OCI-LY1 (cell line): ENCODE measurements around the gene OR51B6.
"Not testable (repeated sequence)": the region's sequence is repeated elsewhere in the genome, so short reads cannot be mapped to it uniquely, and the experiment has no call there.

ENCODE experiments used
- H2AFZ ChIP-seq: fragments of 200-600 bp; sonication (generic), shearing (Covaris generic); 2 replicates; pipeline ENCODE4 v1.6.0; 2014; ENCODE audit warnings: antibody characterized with exemption, mild to moderate bottlenecking, low read length
- H3F3A ChIP-seq: fragments of 200-600 bp; sonication (generic), shearing (Covaris generic); 2 replicates; pipeline ENCODE4 v1.6.0; 2014; ENCODE audit warnings: mild to moderate bottlenecking, antibody characterized with exemption, low read length, moderate library complexity; ENCODE audit not compliant: insufficient read depth
- H3K27ac ChIP-seq: fragments of 200-600 bp; sonication (generic); 2 replicates; pipeline ENCODE4 v1.5.1; 2014; ENCODE audit warnings: low read length, mixed run types, mild to moderate bottlenecking, low read depth; ENCODE audit not compliant: poor library complexity, severe bottlenecking
- H3K27me3 ChIP-seq: fragments of 200-600 bp; sonication (generic); 2 replicates; pipeline ENCODE4 v1.6.0; 2014; ENCODE audit warnings: antibody characterized with exemption, mild to moderate bottlenecking, low read length, moderate library complexity; ENCODE audit not compliant: insufficient read depth
- H3K36me3 ChIP-seq: fragments of 200-600 bp; sonication (generic); 2 replicates; pipeline ENCODE4 v1.6.1; 2014; ENCODE audit warnings: mild to moderate bottlenecking, antibody characterized with exemption, low read length, moderate library complexity, mixed read lengths; ENCODE audit not compliant: insufficient read depth
- H3K4me1 ChIP-seq: fragments of 200-600 bp; sonication (generic); 2 replicates; pipeline ENCODE4 v1.5.1; 2014; ENCODE audit warnings: mild to moderate bottlenecking, low read length, moderate library complexity; ENCODE audit not compliant: insufficient read depth, severe bottlenecking
- H3K4me2 ChIP-seq: fragments of 200-600 bp; sonication (generic), shearing (Covaris generic); 2 replicates; pipeline ENCODE4 v1.6.1; 2014; ENCODE audit warnings: low read length
- H3K4me3 ChIP-seq: fragments of 200-600 bp; sonication (generic); 2 replicates; pipeline ENCODE4 v1.5.1; 2014; ENCODE audit warnings: low read length, low read depth, mild to moderate bottlenecking, mixed read lengths; ENCODE audit not compliant: poor library complexity, severe bottlenecking
- H3K79me2 ChIP-seq: fragments of 200-600 bp; shearing (Covaris generic); 2 replicates; pipeline ENCODE4 v1.6.1; 2016; ENCODE audit warnings: mixed run types, low read length, mixed read lengths; ENCODE audit not compliant: insufficient read depth
- H3K9ac ChIP-seq: fragments of 200-600 bp; sonication (generic), shearing (Covaris generic); 2 replicates; pipeline ENCODE4 v1.6.1; 2014; ENCODE audit warnings: mild to moderate bottlenecking, low read length, mixed read lengths
- H3K9me2 ChIP-seq: fragments of 200-600 bp; sonication (generic), shearing (Covaris generic); 2 replicates; pipeline ENCODE4 v1.6.1; 2014; ENCODE audit warnings: low read depth, mild to moderate bottlenecking, low read length, mixed read lengths
- H3K9me3 ChIP-seq: fragments of 200-600 bp; shearing (Covaris generic); 2 replicates; pipeline ENCODE4 v1.6.1; 2014; ENCODE audit warnings: low read length, mixed read lengths
- H4K20me1 ChIP-seq: fragments of 200-600 bp; sonication (generic), shearing (Covaris generic); 2 replicates; pipeline ENCODE4 v1.6.0; 2016; ENCODE audit warnings: mild to moderate bottlenecking, low read length; ENCODE audit not compliant: insufficient read depth
- CTCF ChIP-seq: fragments of 200-600 bp; sonication (generic), shearing (Covaris generic); IDR thresholded peaks from 2 replicates; pipeline ENCODE4 v1.5.1; 2017; ENCODE audit warnings: mild to moderate bottlenecking, antibody characterized with exemption, low read length, moderate library complexity, mixed read lengths
- EZH2 ChIP-seq: fragments of 200-600 bp; sonication (generic), shearing (Covaris generic); IDR thresholded peaks from 2 replicates; pipeline ENCODE4 v1.8.0; 2017; ENCODE audit warnings: borderline replicate concordance, mixed run types, mild to moderate bottlenecking, antibody characterized with exemption, low read length, moderate library complexity, mixed read lengths

The OR51B6 gene

GRCh38 chr11:5336331-5336730 is 15.0 kb upstream of the OR51B6 start:
- Histone ChIP-seq H3K9me3 (no peaks in the 10 kb centered on the region), H3F3A (no peaks in the 10 kb centered on the region), H4K20me1 (no peaks in the 10 kb centered on the region), H3K4me2 (no peak overlapping the region), H3K79me2 (no peaks in the 10 kb centered on the region), H2AFZ (no peak overlapping the region), H3K4me3 (no peak overlapping the region), H3K36me3 (no peaks in the 10 kb centered on the region), H3K9me2 (no peaks in the 10 kb centered on the region), H3K9ac (no peak overlapping the region), H3K27ac (no peak overlapping the region), H3K4me1 (no peaks in the 10 kb centered on the region), H3K27me3 (no peaks in the 10 kb centered on the region)
- TF ChIP-seq CTCF (no peak), EZH2 (no peak)

- not testable (repeated sequence) for H3K4me1 ChIP-seq, H3K27me3 ChIP-seq, H3K9me2 ChIP-seq, H3K9me3 ChIP-seq, H3K4me2 ChIP-seq, H2AFZ ChIP-seq, H3K4me3 ChIP-seq, H4K20me1 ChIP-seq, H3K79me2 ChIP-seq, H3K36me3 ChIP-seq, H3K9ac ChIP-seq, H3K27ac ChIP-seq, H3F3A ChIP-seq
Observed at GRCh38 chr11:5337253-5337652, 14.1 kb upstream of the OR51B6 start.

- Histone ChIP-seq H3K4me1 (no peaks in the 10 kb centered on the region), H2AFZ (no peak overlapping the region), H3K4me2 (no peak overlapping the region), H3K9me3 (no peaks in the 10 kb centered on the region), H3K9ac (no peak overlapping the region), H3K36me3 (no peaks in the 10 kb centered on the region), H3K9me2 (no peaks in the 10 kb centered on the region), H3K27me3 (no peaks in the 10 kb centered on the region), H3F3A (no peaks in the 10 kb centered on the region), H3K4me3 (no peak overlapping the region), H4K20me1 (no peaks in the 10 kb centered on the region), H3K27ac (no peak overlapping the region), H3K79me2 (no peaks in the 10 kb centered on the region)
- TF ChIP-seq CTCF (no peak), EZH2 (no peak)
Observed at GRCh38 chr11:5339771-5340322, 11.5 kb upstream of the OR51B6 start.

- Histone ChIP-seq H2AFZ (no peak within 1 kb of the TSS), H4K20me1 (no peaks in the 10 kb centered on the region), H3K36me3 (no peaks in the 10 kb centered on the region), H3K9me2 (no peaks in the 10 kb centered on the region), H3K27ac (no peak within 1 kb of the TSS), H3K9ac (no peak within 1 kb of the TSS), H3K4me2 (no peak within 1 kb of the TSS), H3K4me3 (no peak within 1 kb of the TSS), H3K4me1 (no peaks in the 10 kb centered on the region), H3F3A (no peaks in the 10 kb centered on the region), H3K79me2 (no peaks in the 10 kb centered on the region), H3K9me3 (no peaks in the 10 kb centered on the region), H3K27me3 (no peaks in the 10 kb centered on the region)
- TF ChIP-seq CTCF (no peak), EZH2 (no peak)
Observed at GRCh38 chr11:5343474-5344335, 7.6 kb upstream of the OR51B6 start, which contains the start of gene OR51B5. Gene OR51B5 (minus strand): TSS chr11:5343524. CDS start chr11:5343524, 0 bp downstream.
